SKM-1 (cell line): ENCODE measurements around the gene RRP9.
"Not testable (repeated sequence)": the region's sequence is repeated elsewhere in the genome, so short reads cannot be mapped to it uniquely, and the experiment has no call there.

Source experiments
- DNase-seq: peaks from one replicate; lab custom pipeline; 2025; ENCODE audit not compliant: unreplicated experiment; lab: John Stamatoyannopoulos, UW

RRP9 gene

DNA sequence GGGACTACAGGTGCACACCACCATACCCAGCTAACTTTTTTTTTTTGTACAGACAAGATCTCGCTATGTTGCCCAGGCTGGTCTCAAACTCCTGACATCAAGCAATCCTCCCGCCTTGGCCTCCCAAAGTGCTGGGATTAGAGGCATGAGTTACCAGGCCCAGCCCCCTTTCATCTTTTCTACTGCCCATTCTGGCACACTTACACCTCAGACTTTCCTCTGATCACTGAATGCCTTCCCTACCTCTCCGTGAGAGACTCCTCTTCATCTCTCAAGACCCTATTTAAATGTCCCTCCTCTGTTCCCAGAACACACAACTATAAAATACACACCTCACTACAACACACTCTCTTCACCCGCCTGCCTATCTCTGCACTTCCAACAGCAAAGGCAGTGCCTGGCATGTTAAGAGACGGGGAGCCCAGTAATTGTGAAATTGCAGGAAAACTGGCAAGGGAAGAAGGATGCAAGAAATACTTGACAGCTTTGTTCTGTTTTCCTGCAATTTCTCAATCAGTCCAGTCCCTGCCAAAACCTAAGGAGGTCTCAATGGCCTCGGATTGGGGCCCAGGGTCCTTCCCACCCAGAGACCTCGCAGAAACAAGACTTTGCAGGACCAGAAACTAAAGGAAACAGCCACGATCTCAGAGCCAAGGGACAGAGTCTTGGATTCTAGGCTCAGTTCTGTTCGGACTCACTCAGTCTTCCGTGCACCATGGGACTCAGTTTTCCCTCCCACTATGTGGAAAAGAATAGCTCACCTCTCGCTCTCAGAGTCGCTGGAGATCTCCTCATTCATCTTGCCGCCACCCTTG is 849 bp downstream of the RRP9 start:
- no peak for DNase-seq

DNA sequence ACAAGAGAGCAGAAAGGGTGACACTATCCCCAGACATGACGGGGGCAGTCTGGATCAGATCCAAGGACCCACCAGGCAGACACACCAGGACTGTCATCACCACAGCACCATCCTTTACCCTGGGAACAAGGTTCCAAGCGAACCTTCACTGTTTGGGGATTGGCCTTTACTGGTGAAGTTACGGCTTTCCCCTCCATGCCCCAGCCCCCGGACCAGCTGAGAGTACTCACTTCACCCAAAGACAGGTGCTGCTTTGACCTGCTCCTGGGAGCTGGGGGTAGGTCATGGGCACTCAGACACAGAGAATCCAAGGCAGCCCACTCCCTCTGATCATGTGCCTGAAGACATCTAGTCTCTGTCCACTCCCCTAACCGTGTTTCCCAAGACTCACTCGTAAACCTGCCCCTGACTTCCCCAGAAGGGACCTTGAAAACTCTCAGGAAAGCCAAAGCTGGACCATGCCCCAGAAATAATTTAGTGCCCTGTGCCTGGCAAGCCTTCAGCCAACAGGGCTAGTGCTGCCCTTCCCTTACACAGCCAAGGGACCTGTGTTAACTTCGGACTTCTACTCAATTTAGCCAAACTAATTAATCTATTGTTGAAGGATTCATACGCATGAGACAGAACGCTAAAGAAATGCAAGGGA is 2.8 kb downstream of the RRP9 start:
- DNase-seq, result no peak

DNA sequence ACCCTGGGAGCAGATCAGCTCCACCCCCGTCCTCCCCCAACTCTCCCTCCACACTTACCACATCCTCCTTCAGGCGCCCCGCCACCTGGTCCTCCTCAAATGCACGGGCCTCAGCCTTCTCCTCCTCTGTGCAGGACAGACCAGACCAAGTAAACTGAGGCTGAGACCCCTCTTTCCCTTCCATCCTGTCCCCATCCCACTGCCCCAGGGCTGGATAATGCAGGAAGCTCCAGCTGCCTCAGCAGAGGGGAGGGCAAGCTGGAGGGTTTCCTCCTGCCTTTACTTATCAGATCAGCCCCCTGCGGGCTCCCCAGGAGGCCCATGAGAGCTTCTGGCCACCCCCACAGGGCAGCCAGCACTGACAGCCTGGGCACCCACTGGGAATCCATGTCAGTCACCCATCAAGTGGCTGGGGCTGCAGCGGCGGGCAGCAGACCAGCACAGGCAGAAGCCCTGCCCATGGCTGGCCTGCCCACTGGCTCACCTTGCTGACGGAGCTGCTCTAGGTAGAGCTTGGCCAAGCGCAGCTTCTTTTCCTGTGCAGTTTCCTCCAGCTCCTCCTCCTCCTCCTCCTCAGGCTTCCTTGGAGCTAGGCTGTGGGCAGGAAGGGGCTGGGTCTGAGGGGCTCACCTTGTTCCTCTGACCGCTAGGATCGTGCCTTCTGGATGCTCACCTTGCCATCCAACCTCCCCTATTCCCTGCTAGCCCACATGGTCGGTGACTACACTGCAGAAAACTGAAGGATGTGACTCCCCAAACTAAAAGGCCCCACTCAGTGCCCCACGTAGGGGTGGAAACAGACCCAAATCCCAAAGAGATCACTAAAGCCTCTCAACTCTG is 3.9 kb downstream of the RRP9 start:
- no peak for DNase-seq

DNA sequence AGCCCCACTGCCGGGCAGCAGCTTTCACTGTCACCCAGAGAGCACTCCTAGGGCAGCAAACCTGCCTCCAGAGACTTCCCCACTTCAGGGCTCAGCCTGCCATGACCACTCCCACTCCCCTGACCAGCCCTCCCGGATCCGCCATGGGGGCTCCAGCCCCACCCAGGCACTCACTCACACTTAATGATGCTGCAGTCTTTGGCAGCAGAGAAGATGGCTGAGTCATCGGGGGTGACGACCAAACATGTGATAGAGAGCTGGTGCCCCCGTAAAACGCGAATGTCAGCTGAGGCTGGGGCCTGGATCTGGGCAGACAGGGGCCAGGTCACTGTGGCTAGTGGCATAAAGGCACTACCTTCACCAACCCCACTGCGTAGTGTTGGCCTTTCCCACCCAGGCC is 4.7 kb downstream of the RRP9 start:
- no peak for DNase-seq

DNA sequence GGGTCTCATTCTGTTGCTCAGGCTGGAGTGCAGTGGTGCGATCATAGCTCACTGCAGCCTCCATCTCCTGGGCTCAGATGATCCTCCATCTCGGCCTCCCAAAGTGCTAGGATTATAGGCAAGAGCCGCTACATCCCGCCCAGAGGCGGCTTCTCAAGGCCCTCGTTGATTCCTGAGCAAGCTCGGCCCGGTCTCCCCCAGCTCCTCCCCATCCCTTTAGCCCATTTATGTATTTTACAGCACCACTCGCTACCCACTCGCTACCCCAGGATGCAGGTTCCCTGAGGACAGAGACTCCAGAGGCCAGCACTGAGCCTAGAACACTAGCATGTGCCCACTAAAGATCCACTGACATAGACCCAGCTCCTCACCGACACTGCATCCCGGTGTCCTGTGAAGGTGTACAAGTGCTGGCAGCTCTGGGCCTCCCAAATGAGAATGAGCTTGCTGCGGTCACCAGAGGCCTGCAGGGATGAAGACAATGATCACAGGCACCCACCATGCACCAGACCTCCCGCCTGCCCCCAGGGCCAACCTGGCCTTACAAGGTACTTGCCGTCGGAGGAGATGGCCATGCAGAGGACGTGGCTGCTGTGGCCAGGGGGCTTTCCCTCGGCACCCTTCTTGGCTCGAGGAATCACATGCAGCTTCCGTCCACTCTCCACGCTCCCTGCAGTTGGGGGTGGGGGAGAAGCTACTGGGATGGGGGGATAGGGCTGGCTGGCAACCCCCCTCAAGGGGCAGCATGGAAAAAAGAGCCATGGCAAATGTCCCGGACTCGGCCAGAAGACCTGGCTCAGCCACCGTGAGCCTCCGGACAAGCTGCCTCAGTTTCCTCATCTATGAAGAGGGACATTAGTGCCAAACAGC is 5.6 kb downstream of the RRP9 start:
- DNase-seq, result no peak

DNA sequence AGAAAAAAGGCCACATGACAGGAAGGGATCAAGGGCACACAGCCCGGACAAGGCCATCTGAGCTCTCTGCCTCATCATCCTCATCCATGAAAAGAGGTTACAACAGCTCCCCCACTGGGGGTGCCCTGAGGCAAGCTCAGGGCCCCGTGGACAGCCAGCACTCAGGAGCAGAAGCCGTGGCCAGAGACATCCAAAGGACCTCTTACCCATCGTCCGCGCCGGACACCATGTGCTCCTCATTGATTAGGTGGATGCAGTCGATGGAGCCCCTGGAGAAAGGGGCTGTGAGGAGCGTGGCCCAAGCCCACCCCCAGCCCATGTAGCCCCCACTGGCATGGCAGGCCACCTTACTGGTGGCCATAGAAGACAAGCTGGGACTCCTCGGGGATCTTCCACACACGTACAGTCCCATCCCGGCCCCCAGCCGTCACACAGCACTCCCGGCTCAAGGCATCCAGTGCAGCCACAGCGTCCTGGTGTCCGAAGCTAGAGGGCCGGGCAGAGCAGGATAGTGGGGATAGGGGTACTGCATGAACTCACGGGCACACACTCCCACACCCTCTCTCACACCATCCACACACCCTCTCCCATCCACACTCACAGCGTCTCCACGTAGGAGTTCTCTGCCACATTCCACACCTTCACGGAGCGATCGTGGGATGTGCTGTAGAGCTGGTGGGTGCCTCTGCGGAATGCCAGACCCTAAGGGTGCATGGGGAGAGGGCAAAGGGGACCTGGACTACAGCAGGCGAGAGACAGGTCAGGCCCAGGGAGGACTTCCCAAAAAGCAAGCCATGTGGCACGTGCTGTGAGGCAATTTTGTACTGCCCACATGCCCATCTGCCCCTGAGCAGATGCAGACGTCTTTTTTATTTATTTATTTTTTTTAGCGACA is 6.5 kb downstream of the RRP9 start:
- no peak for DNase-seq

DNA sequence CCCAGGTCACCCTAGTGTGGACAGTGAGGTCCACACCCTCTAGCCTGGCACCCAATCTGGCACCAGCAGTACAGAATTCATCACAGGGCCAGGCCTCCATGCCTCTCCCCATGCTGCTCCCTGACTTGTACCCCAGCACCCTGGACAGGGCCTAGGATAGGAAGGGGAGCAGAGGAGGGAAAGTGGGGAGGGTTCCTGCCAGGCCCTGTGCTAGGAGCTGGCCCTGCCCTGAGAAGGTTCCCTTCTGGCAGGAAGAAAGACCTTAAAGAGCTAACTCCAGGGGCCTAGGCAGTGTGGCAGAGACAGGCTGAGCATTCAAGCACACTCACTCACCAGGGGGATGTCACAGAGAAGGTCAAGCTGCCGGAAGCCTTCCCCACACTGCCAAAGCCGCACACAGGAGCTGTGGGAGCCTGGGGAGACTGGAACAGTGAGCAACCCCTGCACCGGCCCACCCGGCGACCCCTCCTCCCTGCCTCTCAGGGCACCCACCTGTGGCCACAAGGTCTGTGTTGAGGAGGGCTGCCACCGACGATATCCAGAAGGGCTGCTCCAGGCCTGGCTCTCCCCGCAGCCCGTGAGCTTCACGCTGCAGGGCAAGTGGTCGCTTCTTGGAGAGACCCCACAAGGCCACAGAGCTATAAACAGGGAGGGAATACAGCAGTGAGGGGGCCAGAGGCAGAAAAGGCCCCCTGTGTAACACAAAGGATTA is 7.4 kb downstream of the RRP9 start:
- DNase-seq, result no peak

DNA sequence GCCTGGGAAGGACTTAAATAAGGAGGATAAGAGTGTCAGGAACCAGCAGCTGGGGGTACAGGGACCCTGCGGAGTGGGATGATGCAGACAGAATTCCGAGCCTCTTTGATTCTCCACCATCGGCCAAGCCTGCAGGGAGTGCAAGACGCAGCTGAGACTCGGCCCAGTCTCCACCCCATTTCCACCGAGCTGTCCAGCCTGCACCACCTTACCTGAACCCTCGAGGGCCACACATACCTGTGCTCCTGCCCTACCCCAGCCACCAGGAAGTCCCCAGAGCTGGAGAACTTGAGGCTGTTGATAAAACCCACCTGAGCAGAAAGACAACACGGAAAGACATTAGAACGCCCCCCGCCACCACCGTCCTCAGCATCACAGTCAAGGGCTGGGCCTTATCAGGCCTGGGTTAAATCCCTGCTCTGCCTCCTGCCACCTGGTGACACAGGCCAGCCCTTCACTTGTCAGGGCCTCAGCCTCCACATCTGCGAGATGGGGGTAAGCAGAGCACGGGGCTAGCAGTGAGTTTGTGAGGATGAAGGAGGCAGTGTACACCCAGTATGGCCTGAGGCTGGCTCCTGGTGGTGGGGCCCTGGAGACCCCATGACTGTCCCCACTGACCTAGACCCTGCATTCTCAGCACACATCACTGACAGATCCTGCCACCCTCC is 8.1 kb downstream of the RRP9 start:
- no peak for DNase-seq

DNA sequence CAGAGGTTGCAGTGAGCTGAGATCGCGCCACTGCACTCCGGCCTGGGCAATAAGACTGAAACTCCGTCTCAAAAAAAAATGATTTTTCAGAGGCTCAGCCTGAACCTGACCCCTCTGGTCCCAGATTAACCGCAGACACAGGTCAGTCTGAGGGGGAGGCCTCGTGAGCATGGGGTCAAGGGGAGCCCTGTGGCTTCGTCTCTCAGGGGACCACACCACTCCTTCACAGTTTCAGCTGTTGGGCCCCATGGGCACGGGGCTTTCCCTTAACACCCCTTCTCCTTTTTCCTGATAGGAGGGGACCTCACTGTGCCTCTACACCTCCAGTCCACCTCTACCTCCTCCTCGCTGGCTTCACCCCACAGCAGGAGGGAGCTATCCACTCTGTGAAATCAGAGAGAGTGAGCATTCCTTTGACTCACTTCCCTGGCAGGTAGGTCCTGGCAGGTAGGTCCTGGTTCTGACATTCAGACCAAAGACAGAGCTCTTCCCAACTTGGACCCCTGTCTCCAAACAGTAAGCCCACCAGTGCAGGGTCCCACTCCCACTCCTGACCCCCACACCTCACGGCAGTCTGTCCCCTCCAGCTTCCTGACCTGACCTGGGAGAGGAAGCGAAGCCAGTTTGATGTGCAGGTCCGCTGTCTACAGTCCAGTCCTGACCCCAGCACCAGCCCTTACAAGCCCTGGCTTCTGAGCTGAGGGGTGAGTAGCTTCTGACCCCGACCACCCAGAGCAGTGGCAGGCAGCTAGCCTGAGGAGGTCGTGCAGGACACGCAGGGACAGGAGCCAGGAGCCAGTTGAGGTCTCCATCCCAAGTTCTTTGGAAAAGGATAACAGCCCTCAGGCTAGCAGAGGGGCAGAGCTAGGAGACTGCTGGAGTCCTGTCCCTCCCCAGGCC is 9.0 kb downstream of the RRP9 start:
- DNase-seq, result no peak

DNA sequence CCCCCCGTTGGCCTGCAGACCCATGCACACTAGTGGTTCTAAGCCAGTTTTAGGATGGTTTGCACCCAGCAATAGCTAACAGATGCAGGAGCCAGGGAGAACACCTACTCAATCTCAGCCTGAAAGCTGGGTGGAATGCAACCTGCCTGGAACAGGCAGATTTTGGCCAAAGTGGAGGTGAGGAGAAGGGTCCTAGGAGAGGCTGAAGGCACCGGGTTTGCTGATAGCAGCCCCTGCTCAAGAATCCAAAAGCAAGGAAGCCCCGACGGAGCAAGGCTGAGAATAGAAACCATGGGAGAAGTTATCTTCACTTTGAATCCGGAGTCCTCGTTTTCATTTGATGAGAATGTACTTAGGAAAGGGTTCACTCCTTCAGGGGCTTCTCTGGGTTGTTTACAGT is 9.9 kb downstream of the RRP9 start:
- DNase-seq, result no peak

DNA sequence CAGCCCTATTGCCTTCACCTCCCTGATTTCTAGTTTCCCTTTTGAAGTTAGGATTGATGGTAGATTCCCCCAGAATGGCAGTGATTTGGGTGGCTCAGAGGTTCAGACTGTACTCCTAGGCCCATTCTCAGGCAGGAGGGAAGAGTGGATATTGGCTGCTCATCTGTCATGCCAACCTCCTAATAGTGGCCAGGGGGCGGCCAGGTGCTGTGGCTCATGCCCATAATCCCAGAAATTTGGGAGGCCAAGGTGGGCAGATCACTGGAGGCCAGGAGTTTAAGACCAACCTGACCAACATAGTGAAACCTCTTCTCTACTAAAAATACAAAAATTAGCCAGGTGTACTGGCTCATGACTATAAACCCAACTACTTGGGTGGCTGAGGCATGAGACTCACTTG is 11.3 kb downstream of the RRP9 start:
- no peak for DNase-seq

DNA sequence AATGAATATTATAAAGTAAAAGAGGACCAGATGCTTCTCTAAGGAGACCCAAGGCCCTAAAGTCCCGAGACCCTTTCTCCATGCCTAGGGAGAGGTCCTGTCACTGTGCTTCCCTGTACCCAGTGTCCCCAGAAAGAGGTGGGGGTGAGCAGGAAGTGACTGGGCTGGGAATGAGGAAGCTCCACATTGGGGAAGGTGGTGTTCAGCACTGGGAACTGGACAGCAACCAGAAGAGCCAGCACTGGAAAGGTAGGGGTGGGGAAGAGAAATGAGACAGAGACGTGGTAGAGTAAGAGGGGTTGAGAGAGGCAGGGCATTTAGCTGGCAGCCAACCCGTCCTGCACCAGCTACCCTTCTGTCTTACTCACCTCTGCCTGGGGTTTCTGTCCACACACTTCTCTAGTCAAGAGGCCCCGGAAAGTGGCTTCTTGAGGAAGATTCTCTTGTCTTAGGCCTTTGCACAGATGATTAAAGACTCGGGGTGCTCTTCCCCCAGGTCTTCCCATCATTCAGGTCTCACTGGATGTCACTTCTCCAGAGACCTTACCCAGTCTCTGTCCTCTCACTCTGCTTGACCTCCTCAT is 12.2 kb downstream of the RRP9 start:
- DNase-seq, result no peak

DNA sequence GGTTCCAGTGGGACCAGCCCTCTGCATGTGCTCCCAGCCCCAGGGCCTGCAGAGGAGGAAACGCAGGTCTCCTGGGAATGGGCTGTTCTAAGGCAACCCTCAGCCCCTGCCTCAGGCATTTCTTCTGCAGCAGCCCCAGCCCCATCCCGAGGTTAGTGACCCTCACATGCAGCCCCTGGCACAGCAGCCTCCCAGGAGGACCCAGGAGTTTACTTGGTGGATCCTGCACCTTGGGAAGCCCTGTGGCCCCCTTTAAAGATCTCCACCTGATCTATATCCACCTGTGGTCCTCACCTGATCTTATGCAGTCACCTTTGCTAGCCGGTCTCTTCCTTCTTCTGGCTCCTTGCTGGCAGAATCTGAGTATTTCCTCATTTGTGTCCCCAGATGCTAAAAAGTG is 12.7 kb downstream of the RRP9 start:
- DNase-seq, result not testable (repeated sequence)

DNA sequence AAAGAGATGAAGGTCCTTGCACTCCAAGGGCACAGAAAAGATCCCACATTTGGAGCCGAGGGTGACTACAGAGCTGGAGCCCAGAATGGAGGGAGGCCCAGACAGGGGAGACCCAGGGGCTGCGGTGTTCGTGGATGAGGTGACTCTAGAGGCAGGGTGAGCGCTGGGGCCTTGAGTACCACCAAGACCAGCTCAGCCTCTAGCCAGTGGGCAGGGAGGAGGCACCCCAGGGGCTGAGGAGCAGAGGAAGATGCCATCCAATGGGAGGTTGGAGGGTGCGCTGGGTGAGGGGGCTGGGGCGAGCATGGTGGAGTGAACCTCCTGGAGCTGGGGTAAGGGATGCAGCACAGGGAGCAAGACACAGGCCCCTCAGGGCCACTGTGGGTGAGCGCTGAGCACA is 13.3 kb downstream of the RRP9 start:
- DNase-seq, result no peak

DNA sequence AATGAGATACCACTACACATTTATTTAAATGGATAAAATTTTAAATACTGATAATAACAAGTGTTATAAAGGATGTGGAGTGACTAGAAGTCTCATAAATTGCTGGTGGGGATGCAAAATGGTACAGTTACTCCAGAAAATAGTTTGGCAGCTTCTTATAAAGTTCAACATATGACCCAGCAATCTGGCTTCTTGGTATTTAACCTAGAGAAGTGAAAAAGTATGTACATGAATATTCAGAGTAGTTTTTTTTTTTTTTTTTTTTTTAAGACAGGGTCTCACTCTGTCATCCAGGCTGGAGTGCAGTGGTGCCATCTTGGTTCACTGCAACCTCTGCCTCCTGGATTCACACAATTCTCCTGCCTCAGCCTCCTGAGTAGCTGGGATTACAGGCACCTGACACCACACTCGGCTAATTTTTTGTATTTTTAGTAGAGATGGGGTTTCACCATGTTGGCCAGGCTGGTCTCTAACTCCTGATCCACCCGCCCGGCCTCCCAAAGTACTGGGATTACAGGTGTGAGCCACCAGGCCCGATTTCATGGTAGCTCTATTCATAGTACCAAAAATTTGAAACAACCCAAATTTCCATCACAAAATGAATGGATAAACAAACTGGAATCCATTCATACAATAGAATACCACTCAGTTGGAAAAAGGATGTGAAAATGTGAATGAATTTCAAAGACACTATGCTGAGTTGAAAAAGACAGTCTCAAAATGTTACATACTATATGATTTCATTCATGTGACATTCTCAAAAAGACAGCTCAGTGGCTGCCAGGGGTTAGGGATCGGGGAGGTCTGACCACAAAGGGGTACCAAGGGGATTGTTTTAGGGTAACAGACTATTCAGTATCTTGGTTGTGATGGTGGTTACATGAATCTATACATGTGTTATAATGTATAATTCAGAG is 14.4 kb downstream of the RRP9 start:
- no peak for DNase-seq

DNA sequence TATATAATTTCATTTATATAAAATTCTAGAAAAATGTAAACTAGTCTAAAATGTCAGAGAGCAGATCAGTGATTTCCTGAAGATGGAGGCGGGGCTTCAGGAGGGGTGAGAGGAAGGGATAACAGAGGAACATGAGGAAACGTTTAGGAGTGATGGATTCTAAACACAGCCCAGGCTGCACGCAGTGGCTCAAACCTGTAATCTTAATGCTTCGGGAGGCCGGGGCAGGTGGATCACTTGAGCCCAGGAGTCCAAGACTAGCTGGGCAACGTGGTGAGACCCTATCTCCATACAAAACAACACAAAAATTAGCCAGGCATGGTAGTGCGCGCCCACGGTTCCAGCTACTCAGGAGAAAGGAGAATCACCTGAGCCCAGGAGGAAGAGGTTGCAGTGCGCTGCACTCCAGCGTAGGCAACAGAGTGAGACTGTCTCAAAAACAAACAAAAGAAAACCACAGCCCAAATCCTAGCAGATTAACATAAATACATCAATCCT is 20.6 kb downstream of the RRP9 start:
- no peak for DNase-seq
